NOMO-1 treated with DMSO at 0.1 percent for 48 hours (cell line): Measurements from ENCODE around the gene LGI4.

Source experiments
- DNase-seq: peaks from one replicate; lab custom pipeline; 2025; ENCODE audit not compliant: unreplicated experiment; lab: John Stamatoyannopoulos, UW

The LGI4 gene

DNA sequence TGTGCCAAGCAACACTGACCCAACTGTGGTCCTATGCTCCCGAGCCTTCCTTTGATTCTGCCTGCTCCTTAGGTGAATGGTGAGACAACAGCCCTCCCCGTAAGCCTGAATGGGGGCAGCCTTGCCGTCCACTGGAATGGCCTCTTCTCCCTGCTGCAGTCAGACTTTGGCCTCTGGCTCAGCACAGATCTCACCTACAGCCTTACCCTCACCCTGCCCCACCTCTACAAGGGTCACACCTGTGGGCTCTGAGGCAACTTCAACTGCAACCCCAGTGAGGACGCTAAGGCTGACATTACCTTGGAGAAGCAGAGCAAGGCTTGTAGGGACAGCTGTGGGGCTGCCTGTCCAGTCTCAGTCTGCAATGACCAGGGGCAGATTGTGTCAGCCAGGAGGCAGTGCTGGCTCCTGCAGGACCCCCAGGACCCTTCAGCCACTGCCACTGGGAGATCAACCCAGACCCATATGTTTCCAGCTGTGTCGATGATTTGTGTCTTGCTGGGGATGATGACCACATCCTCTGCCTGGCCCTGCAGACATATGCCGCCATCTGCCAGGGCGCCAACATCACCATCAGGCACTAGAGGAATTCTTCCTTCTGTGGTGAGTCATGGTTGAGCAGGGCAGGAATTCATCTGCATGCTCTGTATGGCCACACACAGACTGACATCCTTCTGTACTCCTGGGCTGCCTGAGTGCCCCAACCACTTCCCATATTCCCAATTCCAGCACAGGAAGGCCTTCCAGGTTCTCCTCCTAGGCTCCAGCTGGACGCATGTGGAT, 46.5 kb downstream of the LGI4 start:
- no peak for DNase-seq

DNA sequence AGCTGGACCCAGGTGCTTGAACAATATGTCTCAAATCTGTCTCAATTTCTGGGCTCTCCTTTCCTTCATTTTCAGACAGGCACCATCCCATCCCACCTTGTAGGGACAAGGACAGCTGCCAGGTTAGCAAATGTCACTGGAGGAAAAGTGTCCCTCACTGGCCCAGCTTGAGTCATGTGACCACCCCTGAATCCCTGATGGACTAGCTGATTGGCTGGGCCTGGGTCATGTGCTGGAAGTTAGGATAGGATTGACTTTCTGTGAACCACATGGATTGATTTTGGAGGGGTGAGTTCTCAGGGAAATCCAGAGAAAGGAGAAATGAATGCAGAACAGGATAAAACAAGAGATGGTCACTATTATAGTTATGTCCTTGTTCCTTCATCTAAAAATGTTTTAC, 47.5 kb downstream of the LGI4 start:
- no peak for DNase-seq

DNA sequence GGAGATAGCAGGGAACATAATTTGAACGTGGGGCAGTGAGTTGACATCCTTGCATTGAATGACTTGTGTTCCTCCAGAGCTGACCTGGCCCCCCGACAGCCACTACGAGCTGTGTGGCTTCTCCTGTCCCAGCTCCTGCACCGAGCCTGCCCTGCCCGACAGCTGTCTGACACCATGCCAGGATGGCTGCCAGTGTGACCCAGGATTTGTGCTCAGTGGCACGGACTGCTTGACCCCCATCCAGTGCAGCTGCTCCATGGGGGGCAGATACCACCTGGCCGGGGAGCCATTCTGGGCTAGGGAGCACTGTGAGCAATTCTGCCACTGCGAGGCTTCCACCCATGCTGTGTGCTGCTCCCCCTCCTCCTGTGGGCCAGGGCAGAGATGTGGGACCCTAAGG, 48.4 kb downstream of the LGI4 start:
- no peak for DNase-seq

- DNase-seq = no peak
Measured at GRCh38 chr19:35085947-35086346, 48.9 kb downstream of the LGI4 start.

DNA sequence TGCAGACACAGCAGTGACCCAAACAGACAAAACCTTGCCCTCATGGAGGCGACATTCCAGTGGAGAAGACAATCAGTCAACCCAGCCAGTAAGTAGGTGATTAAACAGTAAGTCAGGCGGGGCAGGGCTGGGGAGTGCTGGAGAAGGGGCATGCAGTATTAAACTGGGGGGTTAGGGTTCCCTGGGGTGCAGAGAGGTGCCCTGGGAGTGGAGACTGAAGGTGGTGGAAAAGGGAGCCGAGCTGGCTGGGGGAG, 50.4 kb downstream of the LGI4 start:
- no peak for DNase-seq

GRCh38 chr19:35083691-35084508, 51.0 kb downstream of the LGI4 start:
- DNase-seq = no peak

DNA sequence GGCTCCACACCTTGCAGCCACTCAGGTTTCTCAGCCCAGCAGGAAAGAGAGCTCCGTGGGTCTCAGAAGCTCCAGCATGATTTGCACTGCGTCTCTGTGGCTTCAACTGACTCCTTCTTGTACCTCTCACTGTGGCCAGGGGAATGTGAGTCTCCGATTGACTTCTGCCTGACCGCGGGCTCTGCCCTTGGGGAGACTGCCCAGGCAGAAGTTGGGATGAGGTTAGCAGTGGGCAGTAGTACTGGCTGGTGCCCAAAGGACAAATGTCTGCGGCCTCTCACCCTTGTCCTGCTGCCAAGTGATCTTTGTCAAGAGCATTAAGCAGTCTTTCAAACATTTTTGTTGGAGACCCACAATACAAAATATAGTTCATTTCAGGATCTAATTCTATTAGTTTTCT, 53.7 kb downstream of the LGI4 start:
- DNase-seq = no peak

GRCh38 chr19:35080613-35081170, 54.2 kb downstream of the LGI4 start:
- no peak for DNase-seq

DNA sequence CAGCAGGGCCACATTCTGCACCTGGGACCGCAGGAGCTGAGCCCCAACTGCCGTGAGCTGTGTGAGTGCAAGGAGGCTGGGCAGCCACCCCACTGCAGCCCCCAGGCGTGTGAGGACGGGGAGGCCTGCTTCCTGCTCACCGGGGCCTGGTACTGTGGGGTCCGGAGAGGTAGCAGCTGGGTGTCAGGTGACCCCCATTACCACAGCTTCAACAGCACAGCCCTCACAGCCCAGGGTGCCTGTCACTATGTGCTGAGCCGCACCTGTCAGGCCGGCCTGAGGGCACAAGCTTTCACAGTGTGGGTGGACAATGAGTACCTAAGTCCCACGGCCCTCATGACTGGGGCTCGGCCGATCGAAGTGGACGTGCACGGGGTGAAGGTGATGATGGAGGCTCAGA, 55.0 kb downstream of the LGI4 start:
- DNase-seq = no peak

GRCh38 chr19:35077411-35078223, 57.2 kb downstream of the LGI4 start:
- DNase-seq = no peak

DNA sequence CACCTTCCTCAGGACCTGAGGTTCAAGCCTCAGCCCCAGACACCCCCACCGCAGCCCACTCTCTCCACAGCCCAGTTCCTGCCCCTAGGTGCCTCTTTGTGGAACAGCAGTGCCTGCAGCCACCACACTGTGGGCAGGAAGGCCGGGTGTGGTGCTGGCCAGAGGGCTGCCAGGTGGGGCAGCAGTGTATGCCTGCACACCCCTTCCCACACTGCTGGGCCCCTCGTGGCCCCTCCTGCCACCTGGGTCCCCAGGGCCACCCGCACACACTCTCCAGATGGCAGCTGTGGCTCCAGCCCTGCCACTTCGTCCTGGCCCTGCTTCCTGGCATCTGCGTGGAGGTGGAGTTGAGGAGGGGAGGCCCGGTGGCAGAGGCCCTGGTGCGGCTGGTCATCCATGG, 58.2 kb downstream of the LGI4 start:
- no peak for DNase-seq

DNA sequence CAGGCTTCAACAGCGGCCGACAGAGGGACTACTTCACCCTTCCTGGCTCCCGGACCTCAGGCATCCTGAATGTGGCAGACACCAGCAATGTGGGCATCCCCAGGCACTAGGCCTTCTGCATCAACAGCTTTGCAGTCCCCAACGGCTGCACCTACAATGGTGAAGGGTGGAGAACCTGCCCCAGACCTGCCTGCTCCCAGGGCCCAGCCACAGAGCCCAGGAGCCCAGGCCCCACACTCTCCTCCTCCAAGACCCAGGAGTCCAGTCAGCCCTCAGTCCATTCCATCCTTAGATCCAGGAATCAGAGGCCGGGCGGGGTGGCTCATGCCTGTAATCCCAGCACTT, 58.9 kb downstream of the LGI4 start:
- DNase-seq = no peak

GRCh38 chr19:35075202-35076025, 59.4 kb downstream of the LGI4 start:
- DNase-seq = no peak
